ENCODE measurements around the gene VANGL2.

Gene VANGL2

DNA sequence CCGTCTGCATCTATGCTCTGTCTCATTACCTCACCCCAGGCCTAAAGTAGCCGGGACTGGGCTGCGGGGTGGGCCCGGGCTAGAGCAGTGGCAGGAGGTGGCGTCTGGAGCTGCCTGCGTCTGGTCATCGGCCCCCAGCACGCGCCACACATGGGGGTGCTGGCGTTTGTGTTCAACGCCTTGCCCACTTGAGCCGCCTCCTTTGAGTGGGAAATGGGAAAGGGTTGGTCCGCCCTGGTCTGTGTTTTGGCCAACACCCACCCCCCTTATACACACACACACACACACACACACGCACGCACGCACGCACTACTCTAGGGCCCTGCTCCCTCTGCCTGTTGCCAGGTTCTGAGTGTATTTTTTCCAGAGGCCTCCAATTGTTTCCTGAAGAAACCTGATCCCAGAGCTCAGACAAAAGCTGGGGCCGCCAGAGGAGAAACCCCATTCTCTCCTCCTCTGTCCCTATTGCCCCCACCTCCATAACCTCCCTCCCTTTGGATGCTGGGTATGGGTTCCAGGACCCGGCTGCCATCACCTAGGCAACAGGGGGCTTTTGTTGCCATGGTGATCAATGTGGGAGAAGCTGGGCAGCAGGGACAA, 10.1 kb downstream of the VANGL2 start:
- TF ChIP-seq, protein P1, sequence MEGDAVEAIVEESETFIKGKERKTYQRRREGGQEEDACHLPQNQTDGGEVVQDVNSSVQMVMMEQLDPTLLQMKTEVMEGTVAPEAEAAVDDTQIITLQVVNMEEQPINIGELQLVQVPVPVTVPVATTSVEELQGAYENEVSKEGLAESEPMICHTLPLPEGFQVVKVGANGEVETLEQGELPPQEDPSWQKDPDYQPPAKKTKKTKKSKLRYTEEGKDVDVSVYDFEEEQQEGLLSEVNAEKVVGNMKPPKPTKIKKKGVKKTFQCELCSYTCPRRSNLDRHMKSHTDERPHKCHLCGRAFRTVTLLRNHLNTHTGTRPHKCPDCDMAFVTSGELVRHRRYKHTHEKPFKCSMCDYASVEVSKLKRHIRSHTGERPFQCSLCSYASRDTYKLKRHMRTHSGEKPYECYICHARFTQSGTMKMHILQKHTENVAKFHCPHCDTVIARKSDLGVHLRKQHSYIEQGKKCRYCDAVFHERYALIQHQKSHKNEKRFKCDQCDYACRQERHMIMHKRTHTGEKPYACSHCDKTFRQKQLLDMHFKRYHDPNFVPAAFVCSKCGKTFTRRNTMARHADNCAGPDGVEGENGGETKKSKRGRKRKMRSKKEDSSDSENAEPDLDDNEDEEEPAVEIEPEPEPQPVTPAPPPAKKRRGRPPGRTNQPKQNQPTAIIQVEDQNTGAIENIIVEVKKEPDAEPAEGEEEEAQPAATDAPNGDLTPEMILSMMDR (conservative IDR thresholded peaks at IDR 0.05; ENCODE audit: control insufficient read depth, insufficient read depth, low read depth, low read length), result no peak
- H3K4me3 ChIP-seq (ENCODE audit: control insufficient read depth, low read depth, low read length), result no peak overlapping the region
- no peak for DNase-seq (ENCODE audit: low read depth)

DNA sequence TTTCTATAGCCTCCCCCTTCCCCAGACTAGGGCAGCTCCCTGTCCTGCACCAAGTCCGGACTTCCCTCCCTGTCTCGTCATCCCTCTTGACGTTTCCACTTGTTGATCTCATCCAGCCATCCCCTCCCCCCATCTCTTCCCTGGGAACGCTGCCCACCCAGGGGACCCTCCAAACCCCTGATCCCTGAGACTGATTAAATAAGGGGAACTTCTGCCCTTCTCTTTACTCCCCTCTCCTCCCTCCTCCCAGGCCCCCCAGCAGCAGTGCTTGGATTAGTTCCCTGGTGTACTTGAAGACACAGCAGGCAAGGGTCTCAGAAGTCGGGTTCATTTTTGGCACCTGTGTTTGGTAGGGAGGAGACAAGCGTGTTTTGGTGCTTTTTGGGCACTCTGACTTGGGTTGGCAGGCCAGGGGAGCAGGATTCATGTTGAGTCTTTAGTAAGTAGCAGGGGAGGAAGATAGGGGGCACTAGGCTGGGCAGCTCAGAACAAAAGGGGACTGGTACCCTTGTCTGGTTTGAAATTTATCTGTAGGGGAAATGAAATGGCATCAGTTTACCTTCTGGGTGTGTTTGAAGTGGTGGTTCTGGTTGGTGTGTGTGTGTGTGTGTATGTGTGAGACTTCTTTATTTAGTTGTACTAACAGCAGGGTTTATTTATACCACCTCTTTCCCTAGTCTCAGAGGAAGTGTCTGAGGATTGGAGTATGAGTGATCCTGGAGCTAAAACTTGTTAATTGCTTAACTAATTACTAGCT, 11.1 kb downstream of the VANGL2 start:
- H3K4me3 ChIP-seq (ENCODE audit: control insufficient read depth, low read depth, low read length), result no peak overlapping the region
- TF ChIP-seq, protein P1 (conservative IDR thresholded peaks at IDR 0.05; ENCODE audit: control insufficient read depth, insufficient read depth, low read depth, low read length), result peak; percentile 6
- DNase-seq (ENCODE audit: low read depth), result no peak

DNA sequence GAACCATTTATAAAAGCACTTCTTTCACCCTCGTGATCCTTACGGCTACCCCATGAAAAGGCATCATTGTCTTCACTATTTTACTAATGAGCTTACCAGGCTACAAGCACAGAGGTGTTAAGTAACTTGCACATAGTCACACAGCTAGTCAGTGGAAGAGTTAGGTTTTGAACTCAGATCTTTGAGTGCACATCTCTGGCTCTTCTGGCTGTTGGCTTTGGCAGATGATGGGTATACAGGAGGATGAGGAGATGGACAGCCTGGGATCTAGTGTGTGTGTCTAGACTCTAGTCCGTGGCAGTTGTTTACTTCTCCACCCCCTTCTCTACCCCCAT, 11.6 kb downstream of the VANGL2 start:
- no peak overlapping the region for H3K4me3 ChIP-seq (ENCODE audit: control insufficient read depth, low read depth, low read length)
- TF ChIP-seq, protein P1 (conservative IDR thresholded peaks at IDR 0.05; ENCODE audit: control insufficient read depth, insufficient read depth, low read depth, low read length), result no peak
- no peak for DNase-seq (ENCODE audit: low read depth)

DNA sequence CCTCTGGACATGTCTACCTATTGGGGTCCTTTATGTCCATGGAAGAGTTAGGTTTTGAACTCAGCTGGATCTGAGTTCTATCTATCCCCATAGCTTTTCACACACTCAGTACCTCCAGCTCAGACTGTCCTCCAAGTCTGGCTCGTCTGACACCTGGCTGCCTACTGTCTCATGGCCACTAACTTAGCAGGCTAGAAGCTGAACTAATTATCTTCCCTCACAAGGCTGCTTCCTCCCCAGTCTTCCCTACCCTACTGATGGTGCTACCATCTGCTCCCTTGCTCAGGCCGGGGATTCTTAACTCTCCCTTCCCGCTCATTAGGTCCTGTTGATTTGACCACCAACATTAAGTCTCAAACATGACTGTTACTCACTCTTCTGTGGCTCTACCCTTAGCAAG, 13.4 kb downstream of the VANGL2 start:
- TF ChIP-seq, protein P1 (conservative IDR thresholded peaks at IDR 0.05; ENCODE audit: control insufficient read depth, insufficient read depth, low read depth, low read length), result no peak
- H3K4me3 ChIP-seq (ENCODE audit: control insufficient read depth, low read depth, low read length), result no peak overlapping the region
- DNase-seq (ENCODE audit: low read depth), result no peak

DNA sequence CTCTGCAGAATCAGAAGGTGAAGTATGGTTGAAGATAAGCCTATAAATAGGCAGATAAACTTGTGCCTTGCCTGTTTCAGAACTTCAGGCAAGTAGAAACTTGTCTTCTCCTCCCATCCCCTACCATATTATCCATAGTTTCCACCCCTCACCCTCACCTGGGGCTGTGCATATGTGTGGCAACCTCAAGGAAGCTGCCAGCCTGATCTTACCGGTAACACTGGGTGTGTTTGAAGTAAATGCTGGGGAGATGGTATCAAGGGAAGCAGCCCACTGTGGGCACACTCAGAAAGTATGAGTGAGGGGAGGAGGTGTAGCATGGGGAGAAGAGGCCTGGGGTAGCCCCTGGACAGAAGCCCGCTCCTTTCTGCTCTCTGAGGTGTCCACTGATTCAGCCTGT, 14.5 kb downstream of the VANGL2 start:
- no peak overlapping the region for H3K4me3 ChIP-seq (ENCODE audit: control insufficient read depth, low read depth, low read length)
- DNase-seq (ENCODE audit: low read depth), result no peak
- TF ChIP-seq, protein P1 (conservative IDR thresholded peaks at IDR 0.05; ENCODE audit: control insufficient read depth, insufficient read depth, low read depth, low read length), result no peak

DNA sequence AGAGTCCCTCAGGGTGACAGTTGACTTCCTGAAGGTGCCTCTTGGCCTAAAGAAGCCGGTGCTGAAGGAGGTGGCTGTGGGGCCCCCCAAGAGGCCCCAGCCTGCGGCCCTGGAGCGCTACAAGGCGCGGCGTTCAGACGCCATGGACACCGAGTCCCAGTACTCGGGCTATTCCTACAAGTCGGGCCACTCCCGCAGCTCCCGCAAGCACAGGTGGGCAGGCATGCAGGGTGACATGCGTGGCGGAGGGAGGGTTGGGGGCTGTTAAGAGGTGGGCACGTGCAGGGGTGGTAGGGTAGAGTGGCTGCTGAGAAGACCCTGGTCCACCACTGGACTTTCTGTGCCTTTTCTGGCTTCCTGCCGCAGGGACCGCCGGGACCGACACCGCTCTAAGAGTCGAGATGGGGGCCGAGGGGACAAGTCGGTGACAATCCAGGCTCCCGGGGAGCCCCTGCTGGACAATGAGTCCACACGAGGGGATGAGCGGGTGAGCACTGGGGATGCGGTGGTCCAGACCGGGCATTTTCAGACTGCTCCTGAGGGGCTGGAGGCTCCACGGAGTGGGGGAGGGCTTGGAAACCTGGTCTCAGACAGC, 15.4 kb downstream of the VANGL2 start:
- no peak for DNase-seq (ENCODE audit: low read depth)
- H3K4me3 ChIP-seq (ENCODE audit: control insufficient read depth, low read depth, low read length), result no peak overlapping the region
- TF ChIP-seq, protein P1 (conservative IDR thresholded peaks at IDR 0.05; ENCODE audit: control insufficient read depth, insufficient read depth, low read depth, low read length), result no peak
